Measurements from ENCODE around the gene ZNRF3.

The ZNRF3 gene

GRCh38 chr22:29106839-29107238 is 223.5 kb downstream of the ZNRF3 start:
- Histone ChIP-seq H3K9ac (ENCODE audit: low read length in 5 of 5) (no peak overlapping the region), H3K36me3 (ENCODE audit: control insufficient read depth in 5 of 5, insufficient read depth in 5 of 5, low read length in 5 of 5) (no peaks in the 10 kb centered on the region), H3K9me3 (ENCODE audit: control insufficient read depth in 5 of 5, low read length in 5 of 5) (no peaks in the 10 kb centered on the region), H3K4me1 (ENCODE audit: control insufficient read depth in 5 of 5, insufficient read depth in 5 of 5, low read length in 5 of 5) (peaks cover 0 to 9% (median 5%) of the 10 kb centered on the region in 5 donors), H3K4me3 (ENCODE audit: low read depth in 1 of 5, low read length in 5 of 5) (no peak overlapping the region), H3K27me3 (ENCODE audit: control insufficient read depth in 5 of 5, insufficient read depth in 4 of 5, low read length in 5 of 5) (no peaks in the 10 kb centered on the region), H3K27ac (ENCODE audit: low read depth, low read length) (no peak overlapping the region)
